ENCODE data around the gene DOCK7.
"Not testable (repeated sequence)": the region's sequence is repeated elsewhere in the genome, so short reads cannot be mapped to it uniquely, and the experiment has no call there.

Gene DOCK7

DNA sequence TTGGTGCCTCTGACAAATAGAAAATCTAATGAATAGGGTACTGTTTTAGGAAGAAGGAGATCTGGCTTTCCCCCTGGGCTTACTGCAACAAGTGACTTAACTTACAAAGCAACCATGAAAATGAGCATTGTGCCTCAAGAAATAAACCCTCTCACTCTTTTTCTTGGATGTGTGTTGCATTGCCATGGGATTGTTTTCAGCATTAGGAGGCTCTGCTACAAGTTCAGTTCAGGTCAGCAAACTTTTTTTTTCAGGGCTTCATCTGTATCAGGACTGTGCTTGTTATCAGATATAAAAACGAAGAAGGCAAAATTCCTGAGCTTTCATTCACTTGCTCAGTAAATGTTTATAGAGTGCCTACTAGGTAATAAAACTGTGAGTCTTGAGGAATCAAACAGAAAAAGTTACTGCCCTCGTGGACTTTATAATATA, 37.8 kb upstream of the DOCK7 start:
- TF ChIP-seq, protein P1, sequence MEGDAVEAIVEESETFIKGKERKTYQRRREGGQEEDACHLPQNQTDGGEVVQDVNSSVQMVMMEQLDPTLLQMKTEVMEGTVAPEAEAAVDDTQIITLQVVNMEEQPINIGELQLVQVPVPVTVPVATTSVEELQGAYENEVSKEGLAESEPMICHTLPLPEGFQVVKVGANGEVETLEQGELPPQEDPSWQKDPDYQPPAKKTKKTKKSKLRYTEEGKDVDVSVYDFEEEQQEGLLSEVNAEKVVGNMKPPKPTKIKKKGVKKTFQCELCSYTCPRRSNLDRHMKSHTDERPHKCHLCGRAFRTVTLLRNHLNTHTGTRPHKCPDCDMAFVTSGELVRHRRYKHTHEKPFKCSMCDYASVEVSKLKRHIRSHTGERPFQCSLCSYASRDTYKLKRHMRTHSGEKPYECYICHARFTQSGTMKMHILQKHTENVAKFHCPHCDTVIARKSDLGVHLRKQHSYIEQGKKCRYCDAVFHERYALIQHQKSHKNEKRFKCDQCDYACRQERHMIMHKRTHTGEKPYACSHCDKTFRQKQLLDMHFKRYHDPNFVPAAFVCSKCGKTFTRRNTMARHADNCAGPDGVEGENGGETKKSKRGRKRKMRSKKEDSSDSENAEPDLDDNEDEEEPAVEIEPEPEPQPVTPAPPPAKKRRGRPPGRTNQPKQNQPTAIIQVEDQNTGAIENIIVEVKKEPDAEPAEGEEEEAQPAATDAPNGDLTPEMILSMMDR (conservative IDR thresholded peaks at IDR 0.05; ENCODE audit: control insufficient read depth, insufficient read depth, low read depth, low read length), result no peak
- no peak overlapping the region for H3K4me3 ChIP-seq (ENCODE audit: control insufficient read depth, low read depth, low read length)

DNA sequence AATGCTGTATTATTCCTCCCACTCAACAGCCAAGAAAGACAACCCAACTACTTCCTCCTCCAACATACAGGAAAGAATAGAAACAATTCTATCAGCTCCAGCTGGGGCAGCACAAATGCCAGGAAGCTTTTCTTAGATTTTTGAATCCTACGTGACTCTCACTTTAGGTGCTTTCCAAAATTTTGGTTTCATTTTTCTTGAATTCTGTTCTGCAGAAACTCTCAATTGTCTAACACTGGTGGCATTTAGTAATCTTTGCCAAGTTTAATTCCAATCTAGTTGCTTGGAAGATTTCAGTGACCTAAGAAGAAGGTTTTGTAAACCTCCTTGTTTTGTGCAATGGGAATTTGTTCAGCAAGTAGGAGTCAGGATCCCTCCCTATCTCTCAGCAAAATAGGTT, 37.1 kb upstream of the DOCK7 start:
- DNase-seq (ENCODE audit: low read depth), result peak; percentile 80
- no peak overlapping the region for H3K4me3 ChIP-seq (ENCODE audit: control insufficient read depth, low read depth, low read length)
- TF ChIP-seq, protein P1 (conservative IDR thresholded peaks at IDR 0.05; ENCODE audit: control insufficient read depth, insufficient read depth, low read depth, low read length), result no peak

More for the DNA sequence above, 37.8 kb upstream of the DOCK7 start:
- no peak for DNase-seq (ENCODE audit: low read depth)

DNA sequence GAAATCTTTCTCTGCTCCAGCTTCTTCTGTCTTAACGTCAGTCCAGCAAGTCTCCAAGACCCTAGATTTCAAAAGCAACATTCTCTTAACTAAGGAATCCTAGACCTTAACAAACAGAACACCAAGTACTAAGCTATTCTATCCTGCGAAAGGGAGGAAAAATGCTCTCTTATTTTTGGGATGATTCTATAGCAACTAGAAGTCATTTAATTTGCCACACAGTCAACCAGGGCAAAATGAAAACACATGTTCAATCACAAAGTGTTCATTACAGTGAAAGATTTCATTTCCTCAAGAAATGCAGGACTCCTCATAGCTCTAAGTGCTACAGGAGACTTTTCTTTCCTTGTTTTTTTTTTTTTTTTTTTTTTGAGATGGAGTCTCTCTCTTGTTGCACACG, 36.2 kb upstream of the DOCK7 start:
- DNase-seq (ENCODE audit: low read depth), result peak; percentile 24
- TF ChIP-seq, protein P1 (conservative IDR thresholded peaks at IDR 0.05; ENCODE audit: control insufficient read depth, insufficient read depth, low read depth, low read length), result no peak
- H3K4me3 ChIP-seq (ENCODE audit: control insufficient read depth, low read depth, low read length), result no peak overlapping the region

DNA sequence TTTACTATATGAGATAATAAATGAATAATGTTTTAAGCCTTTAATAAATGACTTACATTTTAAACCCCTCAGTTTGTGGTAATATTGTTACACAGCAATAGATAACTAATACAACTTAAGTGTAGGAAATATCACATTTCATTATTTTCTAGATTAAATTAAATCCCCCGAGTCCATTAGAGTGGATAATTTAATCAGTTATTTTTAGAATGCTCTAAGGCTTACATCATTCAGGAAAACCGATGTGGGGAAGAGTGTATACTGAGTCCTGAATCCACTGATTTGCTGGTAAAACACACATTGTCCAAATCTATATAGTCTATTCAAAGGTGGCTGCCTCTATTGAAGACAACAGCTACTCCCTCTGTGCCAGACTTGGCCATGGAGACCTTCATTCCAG, 35.7 kb upstream of the DOCK7 start:
- no peak overlapping the region for H3K4me3 ChIP-seq (ENCODE audit: control insufficient read depth, low read depth, low read length)
- TF ChIP-seq, protein P1 (conservative IDR thresholded peaks at IDR 0.05; ENCODE audit: control insufficient read depth, insufficient read depth, low read depth, low read length), result no peak
- DNase-seq (ENCODE audit: low read depth), result no peak

DNA sequence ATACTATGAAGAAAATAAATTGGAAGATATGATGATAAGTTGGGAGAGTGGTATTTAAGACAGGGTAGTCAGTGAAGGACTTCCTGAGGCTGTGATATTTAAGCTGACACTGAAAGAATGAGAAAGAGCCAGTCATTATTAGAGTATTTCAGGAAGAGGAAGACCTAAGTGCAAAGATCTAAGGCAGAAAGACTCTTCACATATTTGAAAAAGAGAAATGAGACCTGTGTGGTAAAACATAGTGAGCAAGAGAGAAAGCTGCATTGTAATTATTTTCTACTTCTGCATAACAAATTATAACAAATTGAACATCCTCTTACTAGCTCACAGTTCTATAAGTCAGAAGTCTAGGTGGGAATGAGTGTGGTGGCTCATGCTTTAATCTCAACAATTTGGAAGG, 34.6 kb upstream of the DOCK7 start:
- H3K4me3 ChIP-seq (ENCODE audit: control insufficient read depth, low read depth, low read length), result no peak overlapping the region
- DNase-seq (ENCODE audit: low read depth), result no peak
- TF ChIP-seq, protein P1 (conservative IDR thresholded peaks at IDR 0.05; ENCODE audit: control insufficient read depth, insufficient read depth, low read depth, low read length), result no peak

DNA sequence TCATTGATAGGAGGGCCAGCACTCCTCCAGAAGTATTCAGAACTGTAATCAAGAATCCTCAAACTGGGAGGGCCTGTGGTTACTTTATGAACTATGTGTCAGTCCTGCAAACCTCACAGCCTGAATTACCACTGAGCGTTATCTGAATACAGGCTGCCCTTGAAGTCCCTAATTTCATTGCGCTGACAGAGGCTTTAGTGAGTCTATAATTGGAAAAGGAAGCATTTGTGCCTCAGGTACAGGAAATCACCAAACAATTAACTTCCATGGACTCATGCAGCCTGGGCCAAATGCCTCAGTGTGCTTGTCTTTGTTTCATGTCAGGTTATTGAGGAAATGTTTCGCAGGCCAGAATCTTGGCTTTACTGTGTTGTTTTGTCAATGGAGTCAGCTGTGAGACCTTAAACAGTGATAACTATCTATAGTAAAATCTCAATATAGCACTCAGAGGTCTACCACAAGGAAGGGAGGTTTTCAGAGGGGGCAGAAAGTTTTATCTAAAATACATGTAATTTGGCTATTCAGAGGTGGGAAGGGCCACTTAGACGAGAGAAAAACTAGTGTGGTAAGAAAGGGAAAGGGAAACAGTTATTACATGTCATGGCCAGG, 32.9 kb upstream of the DOCK7 start:
- TF ChIP-seq, protein P1 (conservative IDR thresholded peaks at IDR 0.05; ENCODE audit: control insufficient read depth, insufficient read depth, low read depth, low read length), result no peak
- H3K4me3 ChIP-seq (ENCODE audit: control insufficient read depth, low read depth, low read length), result no peak overlapping the region
- no peak for DNase-seq (ENCODE audit: low read depth)

DNA sequence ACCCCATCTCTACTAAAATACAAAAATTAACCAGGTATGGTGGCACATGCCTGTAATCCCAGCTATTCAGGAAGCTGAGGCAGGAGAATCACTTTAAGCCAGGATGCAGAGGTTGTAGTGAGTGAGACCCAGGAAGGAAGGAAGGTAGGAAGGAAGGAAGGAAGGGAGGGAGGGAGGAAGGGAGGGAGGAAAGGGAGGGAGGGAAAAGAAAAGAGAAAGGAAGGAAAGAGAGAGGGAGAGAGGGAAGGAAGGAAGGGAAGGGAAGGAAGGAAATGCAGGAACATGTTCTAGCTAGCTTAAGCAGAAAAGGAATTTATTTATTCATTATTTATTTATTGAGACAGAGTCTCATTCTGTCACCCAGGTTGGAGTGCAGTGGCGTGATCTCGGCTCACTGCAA, 30.2 kb upstream of the DOCK7 start:
- not testable (repeated sequence) for DNase-seq (ENCODE audit: low read depth); H3K4me3 ChIP-seq (ENCODE audit: control insufficient read depth, low read depth, low read length)
